ENCODE measurements around the gene TRIP12. TPM values are rescaled to one million over a fixed set of nuclear protein-coding genes. Genes with fewer than 3 reads are reported as not detected.

TRIP12 gene
- total RNA-seq, 2 donors from 2014 or later: 182 to 289 TPM

DNA sequence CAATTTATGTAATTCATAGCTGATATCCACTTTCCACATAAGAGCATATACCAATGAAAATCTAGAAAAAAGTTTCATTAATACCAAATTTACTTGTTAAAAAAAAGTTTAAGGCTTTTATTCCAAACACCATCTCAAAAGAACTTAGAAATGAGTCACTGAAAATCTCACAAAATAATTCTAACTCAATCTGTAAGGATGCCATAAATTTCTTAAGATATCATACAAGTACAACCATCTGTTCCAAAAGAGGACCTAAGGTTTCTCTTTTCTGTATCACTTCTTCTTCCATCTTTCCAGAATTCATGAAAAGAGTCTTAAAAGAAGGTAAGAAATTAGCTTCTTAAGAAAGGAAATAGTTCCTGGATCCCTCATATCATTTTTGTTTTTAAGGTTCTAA is 60.4 kb downstream of the TRIP12 start:
- TF ChIP-seq POLR2AphosphoS5 (IDR thresholded peaks at IDR 0.05) (no peak), POLR2A (IDR thresholded peaks at IDR 0.05) (no peak)
- TF ChIP-seq, protein P1, sequence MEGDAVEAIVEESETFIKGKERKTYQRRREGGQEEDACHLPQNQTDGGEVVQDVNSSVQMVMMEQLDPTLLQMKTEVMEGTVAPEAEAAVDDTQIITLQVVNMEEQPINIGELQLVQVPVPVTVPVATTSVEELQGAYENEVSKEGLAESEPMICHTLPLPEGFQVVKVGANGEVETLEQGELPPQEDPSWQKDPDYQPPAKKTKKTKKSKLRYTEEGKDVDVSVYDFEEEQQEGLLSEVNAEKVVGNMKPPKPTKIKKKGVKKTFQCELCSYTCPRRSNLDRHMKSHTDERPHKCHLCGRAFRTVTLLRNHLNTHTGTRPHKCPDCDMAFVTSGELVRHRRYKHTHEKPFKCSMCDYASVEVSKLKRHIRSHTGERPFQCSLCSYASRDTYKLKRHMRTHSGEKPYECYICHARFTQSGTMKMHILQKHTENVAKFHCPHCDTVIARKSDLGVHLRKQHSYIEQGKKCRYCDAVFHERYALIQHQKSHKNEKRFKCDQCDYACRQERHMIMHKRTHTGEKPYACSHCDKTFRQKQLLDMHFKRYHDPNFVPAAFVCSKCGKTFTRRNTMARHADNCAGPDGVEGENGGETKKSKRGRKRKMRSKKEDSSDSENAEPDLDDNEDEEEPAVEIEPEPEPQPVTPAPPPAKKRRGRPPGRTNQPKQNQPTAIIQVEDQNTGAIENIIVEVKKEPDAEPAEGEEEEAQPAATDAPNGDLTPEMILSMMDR (IDR thresholded peaks at IDR 0.05): no peak
- no peaks in the 10 kb centered on the region for H3K9me3 ChIP-seq
- intact Hi-C loops (cut with DNase I): no loop called here
- no peak overlapping the region for H3K27ac ChIP-seq
- H3K4me1 ChIP-seq (replicated peaks): no peaks in the 10 kb centered on the region
- H3K36me3 ChIP-seq: peaks cover 0 to 2% of the 10 kb centered on the region in 2 donors
- no peaks in the 10 kb centered on the region for H3K27me3 ChIP-seq (replicated peaks; ENCODE audit: insufficient read depth)
- no peak overlapping the region for H3K4me3 ChIP-seq
- DNase-seq (ENCODE audit: low spot score): no peak

DNA sequence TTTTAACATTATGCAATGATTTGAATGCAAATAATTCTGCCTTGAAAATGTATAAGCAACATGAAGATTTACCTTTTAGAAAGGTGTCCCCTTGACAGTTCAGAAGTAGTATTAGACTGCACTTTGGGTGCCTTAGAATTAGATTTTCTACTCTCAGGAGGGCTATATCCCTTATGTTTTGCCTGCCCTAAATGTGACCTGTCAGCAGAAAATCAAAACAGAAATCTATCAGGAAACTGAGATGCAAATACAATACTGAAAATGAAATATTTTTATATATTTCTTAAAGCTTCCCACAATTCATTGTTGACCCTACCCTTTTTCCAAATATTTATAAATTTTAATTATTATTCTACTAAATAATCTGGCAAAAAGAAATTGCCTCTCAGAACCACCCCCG is 61.5 kb downstream of the TRIP12 start:
- Histone ChIP-seq H3K27me3 (replicated peaks; ENCODE audit: insufficient read depth) (no peaks in the 10 kb centered on the region), H3K4me3 (no peak overlapping the region), H3K36me3 (peaks cover 0 to 2% of the 10 kb centered on the region in 2 donors), H3K4me1 (replicated peaks) (no peaks in the 10 kb centered on the region), H3K27ac (no peak overlapping the region), H3K9me3 (no peaks in the 10 kb centered on the region)
- 98% methylated on average over 1 of the region's 1 CpG for WGBS
- DNase-seq (ENCODE audit: low spot score): no peak
- intact Hi-C loops (cut with DNase I): no loop called here
- TF ChIP-seq, protein P1 (IDR thresholded peaks at IDR 0.05): no peak
- TF ChIP-seq POLR2A (IDR thresholded peaks at IDR 0.05): no peak
- TF ChIP-seq POLR2AphosphoS5 (IDR thresholded peaks at IDR 0.05): no peak

DNA sequence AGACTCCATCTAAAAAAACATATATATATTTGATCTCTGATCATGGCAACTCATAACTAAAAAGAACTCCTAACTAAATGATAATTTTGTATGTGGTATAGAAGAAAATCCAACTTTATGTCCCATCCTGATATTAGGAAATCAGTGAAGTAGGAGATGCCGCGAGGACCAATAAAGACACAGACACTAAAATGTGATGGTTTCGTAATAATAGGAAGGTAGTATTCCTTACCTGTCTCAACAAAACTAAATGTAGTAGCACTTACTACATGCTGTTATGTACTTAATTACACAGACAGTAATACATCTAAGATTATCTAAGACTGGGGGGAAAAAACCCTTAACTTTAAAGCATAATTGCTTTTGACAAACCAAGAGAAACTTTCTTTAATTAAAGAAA is 63.5 kb downstream of the TRIP12 start:
- Histone ChIP-seq H3K4me3 (no peak overlapping the region), H3K9me3 (no peaks in the 10 kb centered on the region), H3K36me3 (peaks cover 0 to 2% of the 10 kb centered on the region in 2 donors), H3K4me1 (replicated peaks) (no peaks in the 10 kb centered on the region), H3K27ac (no peak overlapping the region), H3K27me3 (replicated peaks; ENCODE audit: insufficient read depth) (no peaks in the 10 kb centered on the region)
- TF ChIP-seq POLR2A (IDR thresholded peaks at IDR 0.05) (no peak), POLR2AphosphoS5 (IDR thresholded peaks at IDR 0.05) (no peak)
- TF ChIP-seq, protein P1 (IDR thresholded peaks at IDR 0.05): no peak
- DNase-seq (ENCODE audit: low spot score): no peak
- intact Hi-C loops (cut with DNase I): no loop called here
- 97% methylated on average over 3 of the region's 3 CpGs for WGBS

DNA sequence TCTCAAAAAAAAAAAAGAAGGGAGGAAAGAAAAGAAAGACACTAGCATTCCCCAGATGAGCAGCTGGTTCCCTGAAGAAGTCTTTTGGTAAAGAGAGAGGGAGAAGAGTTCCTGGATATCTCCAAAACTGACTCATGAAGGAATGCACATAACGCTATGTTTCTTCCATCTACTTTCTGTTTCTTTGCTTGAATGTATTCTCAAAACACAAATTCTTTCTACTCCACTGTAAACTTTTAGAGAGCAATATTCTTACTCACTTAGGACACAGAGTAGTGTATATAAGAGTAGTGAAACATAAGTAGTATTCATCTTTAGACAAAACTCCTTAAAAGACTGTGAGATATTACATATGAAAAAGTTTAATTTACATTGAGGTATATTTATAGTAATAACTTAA is 64.2 kb downstream of the TRIP12 start:
- no peaks in the 10 kb centered on the region for H3K27me3 ChIP-seq (replicated peaks; ENCODE audit: insufficient read depth)
- H3K4me1 ChIP-seq (replicated peaks): no peaks in the 10 kb centered on the region
- H3K27ac ChIP-seq: no peak overlapping the region
- no peaks in the 10 kb centered on the region for H3K9me3 ChIP-seq
- H3K4me3 ChIP-seq: no peak overlapping the region
- intact Hi-C loops (cut with DNase I): no loop called here
- DNase-seq (ENCODE audit: low spot score): no peak
- peaks cover 0 to 2% of the 10 kb centered on the region in 2 donors for H3K36me3 ChIP-seq
- WGBS: 93% methylated on average over 1 of the region's 1 CpG
- TF ChIP-seq, protein P1 (IDR thresholded peaks at IDR 0.05): no peak
- TF ChIP-seq POLR2A (IDR thresholded peaks at IDR 0.05) (no peak), POLR2AphosphoS5 (IDR thresholded peaks at IDR 0.05) (no peak)

DNA sequence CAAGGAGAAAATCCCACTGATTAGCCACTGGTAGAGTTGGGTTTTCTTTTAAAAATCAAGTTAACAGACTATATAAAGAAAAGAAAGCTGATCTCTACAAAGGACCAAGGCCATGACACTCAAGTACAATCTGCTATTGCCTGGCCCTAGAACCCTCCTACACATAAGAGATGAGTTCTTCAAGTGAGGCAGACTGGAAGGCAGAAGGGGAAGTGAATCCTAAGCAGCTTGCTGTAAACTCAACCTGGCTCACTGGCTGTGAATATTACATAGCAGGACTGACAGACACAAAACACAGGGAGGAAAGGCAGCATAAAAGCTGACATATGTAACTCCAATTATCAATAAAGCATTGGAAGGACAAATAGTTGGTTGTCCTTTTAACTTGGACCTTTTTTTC is 65.4 kb downstream of the TRIP12 start:
- Histone ChIP-seq H3K9me3 (no peaks in the 10 kb centered on the region), H3K36me3 (peaks cover 0 to 2% of the 10 kb centered on the region in 2 donors), H3K4me1 (replicated peaks) (no peaks in the 10 kb centered on the region), H3K27ac (no peak overlapping the region), H3K27me3 (replicated peaks; ENCODE audit: insufficient read depth) (no peaks in the 10 kb centered on the region), H3K4me3 (no peak overlapping the region)
- intact Hi-C loops (cut with DNase I): no loop called here
- no peak for DNase-seq (ENCODE audit: low spot score)
- no peak for TF ChIP-seq POLR2AphosphoS5 (IDR thresholded peaks at IDR 0.05)

All from prostate gland (tissue), 2 donors.